A673 (cell line): ENCODE results near the gene TNC.

Source experiments
- EZH2 ChIP-seq: fragments of 200-600 bp; sonication (generic); IDR thresholded peaks from 2 replicates; pipeline ENCODE4 v1.6.1; 2017; ENCODE audit warnings: borderline replicate concordance, low read depth, mild to moderate bottlenecking, mixed read lengths, antibody characterized with exemption, low read length; ENCODE audit not compliant: poor library complexity, severe bottlenecking
- TF ChIP-seq, protein P1 (sequence below): fragments of 300-800, 200-600 bp; sonication (generic); conservative IDR thresholded peaks from 2 replicates; pipeline ENCODE4 v1.5.1; 2017; ENCODE audit warnings: low read depth, mild to moderate bottlenecking, antibody characterized with exemption, low read length, moderate library complexity, mixed read lengths

- TF ChIP-seq EZH2: no peak
- TF ChIP-seq, protein P1, sequence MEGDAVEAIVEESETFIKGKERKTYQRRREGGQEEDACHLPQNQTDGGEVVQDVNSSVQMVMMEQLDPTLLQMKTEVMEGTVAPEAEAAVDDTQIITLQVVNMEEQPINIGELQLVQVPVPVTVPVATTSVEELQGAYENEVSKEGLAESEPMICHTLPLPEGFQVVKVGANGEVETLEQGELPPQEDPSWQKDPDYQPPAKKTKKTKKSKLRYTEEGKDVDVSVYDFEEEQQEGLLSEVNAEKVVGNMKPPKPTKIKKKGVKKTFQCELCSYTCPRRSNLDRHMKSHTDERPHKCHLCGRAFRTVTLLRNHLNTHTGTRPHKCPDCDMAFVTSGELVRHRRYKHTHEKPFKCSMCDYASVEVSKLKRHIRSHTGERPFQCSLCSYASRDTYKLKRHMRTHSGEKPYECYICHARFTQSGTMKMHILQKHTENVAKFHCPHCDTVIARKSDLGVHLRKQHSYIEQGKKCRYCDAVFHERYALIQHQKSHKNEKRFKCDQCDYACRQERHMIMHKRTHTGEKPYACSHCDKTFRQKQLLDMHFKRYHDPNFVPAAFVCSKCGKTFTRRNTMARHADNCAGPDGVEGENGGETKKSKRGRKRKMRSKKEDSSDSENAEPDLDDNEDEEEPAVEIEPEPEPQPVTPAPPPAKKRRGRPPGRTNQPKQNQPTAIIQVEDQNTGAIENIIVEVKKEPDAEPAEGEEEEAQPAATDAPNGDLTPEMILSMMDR: no peak
These were observed 30.8 kb upstream of the TNC start for GRCh38 chr9:115148721-115149120.
